Endodermal cell (in vitro differentiated cells): Measurements from ENCODE around the gene CFI. TPM values are rescaled to one million over a fixed set of nuclear protein-coding genes. Genes with fewer than 3 reads are reported as not detected.
A peak's percentile ranks its signal among the peaks of the same experiment; 100 is the strongest.

Experiments used
- DNase-seq: peaks from one replicate; pipeline ENCODE4 v3.0.0-alpha.2; 2017
- H3K27ac ChIP-seq: 2 replicates; pipeline ENCODE4 v1.5.1; 2013; ENCODE audit warnings: mild to moderate bottlenecking, low read depth, low read length, moderate library complexity
- H3K27me3 ChIP-seq: 2 replicates; pipeline ENCODE4 v1.6.1; 2013; ENCODE audit warnings: mild to moderate bottlenecking, low read length, moderate library complexity; ENCODE audit not compliant: insufficient read depth, control insufficient read depth, poor library complexity, severe bottlenecking
- H3K36me3 ChIP-seq: 2 replicates; pipeline ENCODE4 v1.7.0; 2013; ENCODE audit warnings: mild to moderate bottlenecking, low read length, moderate library complexity; ENCODE audit not compliant: control insufficient read depth, insufficient read depth
- H3K4me1 ChIP-seq: one replicate; pipeline ENCODE4 v1.7.0; 2013; ENCODE audit warnings: low read length; ENCODE audit not compliant: control insufficient read depth, insufficient read depth
- H3K4me3 ChIP-seq: 2 replicates; pipeline ENCODE4 v1.5.1; 2013; ENCODE audit warnings: mild to moderate bottlenecking, low read length, moderate library complexity
- H3K9ac ChIP-seq: 2 replicates; pipeline ENCODE4 v1.6.1; 2013; ENCODE audit warnings: mild to moderate bottlenecking, low read length, moderate library complexity; ENCODE audit not compliant: poor library complexity, severe bottlenecking; ENCODE audit errors: extremely low read depth
- H3K9me3 ChIP-seq: 2 replicates; pipeline ENCODE4 v1.6.1; 2013; ENCODE audit warnings: mild to moderate bottlenecking, low read length, moderate library complexity; ENCODE audit not compliant: control insufficient read depth
- H3K27ac Mint-ChIP-seq: 2 replicates; pipeline ENCODE4 v1.8.0; 2020; ENCODE audit warnings: mixed read lengths
- H3K27me3 Mint-ChIP-seq: 2 replicates; pipeline ENCODE4 v1.8.0; 2021; ENCODE audit warnings: mild to moderate bottlenecking, mixed read lengths; ENCODE audit not compliant: insufficient read depth
- H3K36me3 Mint-ChIP-seq: 2 replicates; pipeline ENCODE4 v1.8.0; 2020; ENCODE audit warnings: low read depth, mixed read lengths
- H3K4me1 Mint-ChIP-seq: 2 replicates; pipeline ENCODE4 v1.8.0; 2020; ENCODE audit warnings: mixed read lengths
- H3K4me3 Mint-ChIP-seq: 2 replicates; pipeline ENCODE4 v1.8.0; 2020; ENCODE audit warnings: mild to moderate bottlenecking, moderate library complexity, mixed read lengths
- H3K9me3 Mint-ChIP-seq: 2 replicates; pipeline ENCODE4 v1.8.0; 2020; ENCODE audit warnings: mild to moderate bottlenecking, mixed read lengths
- CTCF ChIP-seq: fragments of 200-600 bp; sonication (generic); conservative IDR thresholded peaks from 2 replicates; pipeline ENCODE4 v1.5.0; 2021; ENCODE audit warnings: antibody characterized with exemption, mild to moderate bottlenecking
- WGBS, 2 experiments: methylation state at CpG; one replicate each; pipeline versions ENCODE4 v1.1.5 to v1.1.7; 2013; ENCODE audit warnings: missing lambda C conversion rate in 2 of 2, mixed read lengths in 1 of 2; ENCODE audit not compliant: insufficient coverage in 1 of 2, insufficient read length in 1 of 2; 5-methylcytosine and 5-hydroxymethylcytosine counted together
- total RNA-seq, 2 donors: library from RNA; stranded (reverse); fragmentation: NEBNext Ultra II Directional in 1 of 2; extraction: Animal tissue kit (Norgen Biotek cat#: 25700) in 1 of 2; gene quantifications; 2 replicates in 1 of 2; 3 replicates in 1 of 2; pipeline ENCODE4 v1.2.1, GENCODE V29; 2021

Gene CFI
- total RNA-seq, 2 donors from 2014 or later: not detected

GRCh38 chr4:109733728-109734127, 68.1 kb downstream of the CFI start:
- Mint-ChIP-seq H3K4me1 (peaks cover 3% of the 10 kb centered on the region), H3K27me3 (no peaks in the 10 kb centered on the region), H3K4me3 (no peak overlapping the region), H3K9me3 (no peaks in the 10 kb centered on the region), H3K27ac (no peak overlapping the region), H3K36me3 (no peaks in the 10 kb centered on the region)
- H3K36me3 ChIP-seq: no peaks in the 10 kb centered on the region
- no peak for DNase-seq
- no peak overlapping the region for H3K27ac ChIP-seq
- no peak overlapping the region for H3K4me3 ChIP-seq
- TF ChIP-seq CTCF: no peak
- H3K9me3 ChIP-seq: no peaks in the 10 kb centered on the region
- H3K9ac ChIP-seq: no peak overlapping the region
- no peaks in the 10 kb centered on the region for H3K27me3 ChIP-seq
- H3K4me1 ChIP-seq: no peaks in the 10 kb centered on the region
- WGBS, 2 experiments: 93 to 94% methylated on average over 3 to 4 of the region's 5 CpGs

- H3K4me3 Mint-ChIP-seq: peak overlapping the region; percentile 91
- no peak for DNase-seq
- 58 to 88% methylated on average over 3 to 21 of the region's 21 CpGs for WGBS, 2 experiments
- H3K36me3 Mint-ChIP-seq: peaks cover 6% of the 10 kb centered on the region
- no peaks in the 10 kb centered on the region for H3K9me3 Mint-ChIP-seq
- peak overlapping the region; percentile 54 for H3K9ac ChIP-seq
- H3K9me3 ChIP-seq: no peaks in the 10 kb centered on the region
- H3K27ac ChIP-seq: no peak overlapping the region
- no peaks in the 10 kb centered on the region for H3K36me3 ChIP-seq
- H3K27ac Mint-ChIP-seq: peak overlapping the region; percentile 92
- H3K4me3 ChIP-seq: peak overlapping the region; percentile 92
- no peaks in the 10 kb centered on the region for H3K27me3 Mint-ChIP-seq
- H3K4me1 ChIP-seq: no peaks in the 10 kb centered on the region
- H3K4me1 Mint-ChIP-seq: peaks cover 14% of the 10 kb centered on the region
- TF ChIP-seq CTCF: no peak
- H3K27me3 ChIP-seq: no peaks in the 10 kb centered on the region
Observed at GRCh38 chr4:109730619-109731545, 70.9 kb downstream of the CFI start.

GRCh38 chr4:109729718-109730618, 71.8 kb downstream of the CFI start, which contains the start of gene PLA2G12A:
PLA2G12A (minus strand) TSS chr4:109730070; CDS start chr4:109729809, 261 bp downstream.
- Histone ChIP-seq H3K9me3 (no peaks in the 10 kb centered on the region), H3K4me3 (peak within 1 kb of the TSS; percentile 96), H3K27me3 (no peaks in the 10 kb centered on the region), H3K4me1 (no peaks in the 10 kb centered on the region), H3K36me3 (no peaks in the 10 kb centered on the region), H3K27ac (no peak within 1 kb of the TSS), H3K9ac (peak within 1 kb of the TSS; percentile 58)
- DNase-seq: peak; percentile 96
- Mint-ChIP-seq H3K27ac (peak within 1 kb of the TSS; percentile 95), H3K4me3 (peak within 1 kb of the TSS; percentile 91), H3K4me1 (peaks cover 15% of the 10 kb centered on the region), H3K36me3 (peaks cover 7% of the 10 kb centered on the region), H3K9me3 (no peaks in the 10 kb centered on the region), H3K27me3 (no peaks in the 10 kb centered on the region)
- peak; percentile 15 for TF ChIP-seq CTCF
- 0% methylated on average over 17 to 83 of the region's 83 CpGs for WGBS, 2 experiments
